Measurements from ENCODE around the gene UGT1A5. TPM values are rescaled to one million over a fixed set of nuclear protein-coding genes. Genes with fewer than 3 reads are reported as not detected.

The UGT1A5 gene
- total RNA-seq, 1 donor from 2014 or later: not detected

DNA sequence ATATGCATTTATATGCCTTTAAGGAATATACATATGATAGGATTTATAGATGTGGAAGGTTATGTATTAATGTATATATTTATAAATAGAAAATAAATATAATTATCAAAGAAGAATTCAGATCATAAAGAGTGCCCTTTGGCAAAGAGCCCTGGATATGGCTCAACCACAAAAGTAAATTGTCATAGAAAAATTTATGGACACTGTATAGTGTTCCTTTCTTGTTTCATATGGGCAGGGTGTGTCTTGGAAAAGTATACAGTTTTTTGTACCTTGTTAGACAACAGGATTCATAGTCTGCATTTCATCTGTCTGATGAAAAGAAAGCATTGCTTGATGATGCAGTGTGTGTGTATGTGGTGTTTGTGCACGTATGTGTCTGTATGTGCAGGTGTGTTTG lies 28.1 kb upstream of the UGT1A5 start:
- Histone ChIP-seq H3K79me2 (ENCODE audit: low read depth) (no peaks in the 10 kb centered on the region), H3K27ac (no peak overlapping the region), H3K36me3 (no peaks in the 10 kb centered on the region), H3K4me1 (no peaks in the 10 kb centered on the region), H3F3A (ENCODE audit: low read depth) (no peaks in the 10 kb centered on the region), H3K9ac (no peak overlapping the region), H3K27me3 (no peaks in the 10 kb centered on the region), H2AFZ (replicated peaks) (no peak overlapping the region), H3K4me2 (no peak overlapping the region), H4K20me1 (ENCODE audit: low read depth) (no peaks in the 10 kb centered on the region), H3K4me3 (no peak overlapping the region), H3K9me3 (ENCODE audit: low read depth) (no peaks in the 10 kb centered on the region)
- Mint-ChIP-seq H3K4me1 (no peaks in the 10 kb centered on the region), H3K27ac (no peak overlapping the region), H3K9me3 (no peaks in the 10 kb centered on the region), H3K27me3 (ENCODE audit: insufficient read depth, low read depth) (no peaks in the 10 kb centered on the region), H3K36me3 (no peaks in the 10 kb centered on the region), H3K4me3 (no peak overlapping the region)
- TF ChIP-seq EZH2 (IDR thresholded peaks at IDR 0.05): no peak
- TF ChIP-seq, protein P1, sequence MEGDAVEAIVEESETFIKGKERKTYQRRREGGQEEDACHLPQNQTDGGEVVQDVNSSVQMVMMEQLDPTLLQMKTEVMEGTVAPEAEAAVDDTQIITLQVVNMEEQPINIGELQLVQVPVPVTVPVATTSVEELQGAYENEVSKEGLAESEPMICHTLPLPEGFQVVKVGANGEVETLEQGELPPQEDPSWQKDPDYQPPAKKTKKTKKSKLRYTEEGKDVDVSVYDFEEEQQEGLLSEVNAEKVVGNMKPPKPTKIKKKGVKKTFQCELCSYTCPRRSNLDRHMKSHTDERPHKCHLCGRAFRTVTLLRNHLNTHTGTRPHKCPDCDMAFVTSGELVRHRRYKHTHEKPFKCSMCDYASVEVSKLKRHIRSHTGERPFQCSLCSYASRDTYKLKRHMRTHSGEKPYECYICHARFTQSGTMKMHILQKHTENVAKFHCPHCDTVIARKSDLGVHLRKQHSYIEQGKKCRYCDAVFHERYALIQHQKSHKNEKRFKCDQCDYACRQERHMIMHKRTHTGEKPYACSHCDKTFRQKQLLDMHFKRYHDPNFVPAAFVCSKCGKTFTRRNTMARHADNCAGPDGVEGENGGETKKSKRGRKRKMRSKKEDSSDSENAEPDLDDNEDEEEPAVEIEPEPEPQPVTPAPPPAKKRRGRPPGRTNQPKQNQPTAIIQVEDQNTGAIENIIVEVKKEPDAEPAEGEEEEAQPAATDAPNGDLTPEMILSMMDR (IDR thresholded peaks at IDR 0.05): no peak
- TF ChIP-seq EZH2phosphoT487 (IDR thresholded peaks at IDR 0.05): no peak
- DNase-seq (ENCODE audit: low spot score): no peak

DNA sequence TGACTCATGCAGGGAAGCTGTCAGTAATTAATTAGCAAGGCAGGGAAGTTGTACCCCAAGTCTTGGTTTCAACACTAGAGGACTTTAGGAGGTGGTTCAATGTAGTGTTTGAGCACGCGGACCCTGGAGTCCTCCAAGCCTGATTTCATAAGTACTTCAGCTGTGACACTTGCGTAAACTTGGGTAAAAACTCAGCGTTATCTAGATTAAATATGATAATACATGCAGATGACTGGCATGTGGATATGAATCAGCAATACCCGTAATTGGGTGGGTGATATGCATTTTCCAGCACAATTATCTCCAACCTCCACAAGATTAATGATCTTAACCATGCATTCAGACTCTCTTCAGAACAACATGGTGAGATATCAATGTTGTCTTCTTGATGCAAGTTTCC lies 25.8 kb upstream of the UGT1A5 start:
- no peak overlapping the region for H3K4me3 ChIP-seq
- H2AFZ ChIP-seq (replicated peaks): no peak overlapping the region
- H3K79me2 ChIP-seq (ENCODE audit: low read depth): no peaks in the 10 kb centered on the region
- Mint-ChIP-seq H3K27me3 (ENCODE audit: insufficient read depth, low read depth) (no peaks in the 10 kb centered on the region), H3K4me1 (no peaks in the 10 kb centered on the region), H3K27ac (no peak overlapping the region), H3K4me3 (no peak overlapping the region), H3K9me3 (no peaks in the 10 kb centered on the region), H3K36me3 (no peaks in the 10 kb centered on the region)
- no peaks in the 10 kb centered on the region for H3K9me3 ChIP-seq (ENCODE audit: low read depth)
- no peaks in the 10 kb centered on the region for H3K4me1 ChIP-seq
- H3K36me3 ChIP-seq: no peaks in the 10 kb centered on the region
- no peak overlapping the region for H3K9ac ChIP-seq
- no peaks in the 10 kb centered on the region for H3F3A ChIP-seq (ENCODE audit: low read depth)
- H3K27ac ChIP-seq: no peak overlapping the region
- H3K4me2 ChIP-seq: no peak overlapping the region
- no peaks in the 10 kb centered on the region for H3K27me3 ChIP-seq
- TF ChIP-seq EZH2phosphoT487 (IDR thresholded peaks at IDR 0.05) (no peak), EZH2 (IDR thresholded peaks at IDR 0.05) (no peak)
- TF ChIP-seq, protein P1 (IDR thresholded peaks at IDR 0.05): no peak
- no peaks in the 10 kb centered on the region for H4K20me1 ChIP-seq (ENCODE audit: low read depth)
- no peak for DNase-seq (ENCODE audit: low spot score)

- H3K4me2 ChIP-seq: no peak overlapping the region
- peaks cover under 1% of the 10 kb centered on the region for H3K27me3 Mint-ChIP-seq (ENCODE audit: insufficient read depth, low read depth)
- no peak overlapping the region for H3K4me3 ChIP-seq
- no peaks in the 10 kb centered on the region for H3K36me3 Mint-ChIP-seq
- H3K9ac ChIP-seq: no peak overlapping the region
- H4K20me1 ChIP-seq (ENCODE audit: low read depth): no peaks in the 10 kb centered on the region
- no peaks in the 10 kb centered on the region for H3K27me3 ChIP-seq
- no peaks in the 10 kb centered on the region for H3F3A ChIP-seq (ENCODE audit: low read depth)
- H3K36me3 ChIP-seq: no peaks in the 10 kb centered on the region
- H3K4me1 ChIP-seq: no peaks in the 10 kb centered on the region
- no peaks in the 10 kb centered on the region for H3K9me3 Mint-ChIP-seq
- no peak overlapping the region for H3K27ac Mint-ChIP-seq
- no peak overlapping the region for H2AFZ ChIP-seq (replicated peaks)
- H3K79me2 ChIP-seq (ENCODE audit: low read depth): no peaks in the 10 kb centered on the region
- H3K27ac ChIP-seq: no peak overlapping the region
- TF ChIP-seq, protein P1 (IDR thresholded peaks at IDR 0.05): no peak
- no peak for TF ChIP-seq EZH2 (IDR thresholded peaks at IDR 0.05)
- no peak for DNase-seq (ENCODE audit: low spot score)
- H3K4me1 Mint-ChIP-seq: no peaks in the 10 kb centered on the region
- H3K9me3 ChIP-seq (ENCODE audit: low read depth): no peaks in the 10 kb centered on the region
- H3K4me3 Mint-ChIP-seq: no peak overlapping the region
These were observed 24.4 kb upstream of the UGT1A5 start for GRCh38 chr2:233688341-233688740.

DNA sequence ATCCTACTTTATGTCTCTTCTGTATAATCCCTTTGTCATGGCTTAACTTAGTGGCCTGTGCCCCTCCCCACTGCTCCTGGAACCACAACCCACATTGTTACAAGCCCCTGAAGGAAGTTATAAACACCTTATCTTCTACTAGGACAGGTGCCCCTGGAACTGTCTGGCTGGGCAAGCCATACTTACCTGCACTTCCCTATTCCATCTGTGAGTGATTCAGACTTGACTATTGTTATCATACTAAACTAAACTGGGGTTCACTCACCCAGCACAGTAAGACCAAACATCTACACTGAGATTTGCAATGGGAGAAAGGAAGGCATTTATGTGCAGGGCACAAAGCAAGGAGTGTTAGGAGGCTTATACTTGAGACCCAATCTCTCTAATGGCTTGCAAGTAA lies 23.7 kb upstream of the UGT1A5 start:
- no peak for TF ChIP-seq EZH2phosphoT487 (IDR thresholded peaks at IDR 0.05)
- TF ChIP-seq, protein P1 (IDR thresholded peaks at IDR 0.05): no peak
- TF ChIP-seq EZH2 (IDR thresholded peaks at IDR 0.05): no peak
- Mint-ChIP-seq H3K27ac (no peak overlapping the region), H3K4me3 (no peak overlapping the region), H3K9me3 (no peaks in the 10 kb centered on the region), H3K4me1 (no peaks in the 10 kb centered on the region), H3K27me3 (ENCODE audit: insufficient read depth, low read depth) (peaks cover 2% of the 10 kb centered on the region), H3K36me3 (no peaks in the 10 kb centered on the region)
- no peak overlapping the region for H3K27ac ChIP-seq
- no peak overlapping the region for H3K9ac ChIP-seq
- no peaks in the 10 kb centered on the region for H3K79me2 ChIP-seq (ENCODE audit: low read depth)
- no peaks in the 10 kb centered on the region for H4K20me1 ChIP-seq (ENCODE audit: low read depth)
- H3F3A ChIP-seq (ENCODE audit: low read depth): no peaks in the 10 kb centered on the region
- H3K9me3 ChIP-seq (ENCODE audit: low read depth): no peaks in the 10 kb centered on the region
- no peak for DNase-seq (ENCODE audit: low spot score)
- no peak overlapping the region for H3K4me2 ChIP-seq
- H3K4me1 ChIP-seq: no peaks in the 10 kb centered on the region
- no peaks in the 10 kb centered on the region for H3K36me3 ChIP-seq
- H3K4me3 ChIP-seq: no peak overlapping the region
- H2AFZ ChIP-seq (replicated peaks): peak overlapping the region; percentile 28
- H3K27me3 ChIP-seq: no peaks in the 10 kb centered on the region

All from neural progenitor cell (in vitro differentiated cells).